OCI-LY7 (cell line): Measurements from ENCODE around the gene HDAC4.

Experiments
- CTCF ChIP-seq: fragments of 200-600 bp; sonication (generic); conservative IDR thresholded peaks from 2 replicates; pipeline ENCODE4 v1.5.1; 2014; ENCODE audit warnings: mild to moderate bottlenecking, antibody characterized with exemption, low read length, moderate library complexity, mixed read lengths
- EZH2phosphoT487 ChIP-seq: fragments of 200-600 bp; sonication (generic); IDR thresholded peaks from 2 replicates; pipeline ENCODE4 v1.6.1; 2018; ENCODE audit warnings: low read depth, borderline replicate concordance, mild to moderate bottlenecking, mixed run types, antibody characterized with exemption, low read length, moderate library complexity, mixed read lengths

GRCh38 chr2:239224199-239224570, 176.6 kb downstream of the HDAC4 start:
- no peak for TF ChIP-seq CTCF
- TF ChIP-seq EZH2phosphoT487: no peak
